Motor neuron (in vitro differentiated cells): Measurements from ENCODE around the gene GRIA1. TPM values are rescaled to one million over a fixed set of nuclear protein-coding genes. Genes with fewer than 3 reads are reported as not detected.
A peak's percentile ranks its signal among the peaks of the same experiment; 100 is the strongest.
"Not testable (repeated sequence)": the region's sequence is repeated elsewhere in the genome, so short reads cannot be mapped to it uniquely, and the experiment has no call there.

Source experiments
- ATAC-seq, 8 experiments: fragments of 200-7000 bp; cut with Tn5 transposase; replicated peaks in 6 of 8; 2 replicates each; pipeline ENCODE4 v1.8.0; 2021; ENCODE audit warnings: mild to moderate bottlenecking in 8 of 8, moderate library complexity in 8 of 8
- H3K27ac ChIP-seq, 2 donors: fragments of 250-450 bp; sonication (Bioruptor Pico); 2 replicates each; pipeline ENCODE4 v1.9.0; 2021; ENCODE audit warnings: antibody characterized with exemption in 2 of 2, mild to moderate bottlenecking in 2 of 2, moderate library complexity in 1 of 2
- H3K4me1 ChIP-seq, 2 donors: fragments of 250-450 bp; sonication (Bioruptor Pico); replicated peaks in 1 of 2; 2 replicates each; pipeline ENCODE4 v1.6.1; 2021; ENCODE audit warnings: antibody characterized with exemption in 2 of 2, mild to moderate bottlenecking in 2 of 2, moderate library complexity in 1 of 2
- H3K4me3 ChIP-seq, 5 donors: fragments of 250-450 bp; sonication (Bioruptor Pico); 2 replicates each; pipeline ENCODE4 v1.9.0; 2021; ENCODE audit warnings: antibody characterized with exemption in 5 of 5, mild to moderate bottlenecking in 5 of 5, moderate library complexity in 4 of 5
- WGBS, 10 experiments: fragments of 450-650 bp; shearing (Covaris generic); methylation state at CpG; one replicate each; pipeline ENCODE4 v1.0.0; 2022; 5-methylcytosine and 5-hydroxymethylcytosine counted together
- in situ Hi-C, 9 experiments: fragments of 400-800 bp; cut with MboI; loops; one replicate each; pipeline ENCODE4 v1.15.0; 2021; ENCODE audit warnings: low sequenced_read_pairs in 9 of 9, low pct_unique_long_range_greater_than_20kb in 2 of 9; ENCODE audit not compliant: unreplicated experiment in 9 of 9
- total RNA-seq, 8 experiments: library from RNA; unstranded; fragments of 300-600 nt; gene quantifications; 2 replicates each; pipeline versions ENCODE4 v1.2.3 to v1.2.4, GENCODE V29; 2022

Gene GRIA1
- total RNA-seq, 8 experiments from 2014 or later = 19.7 to 203 (median 54.7) TPM

DNA sequence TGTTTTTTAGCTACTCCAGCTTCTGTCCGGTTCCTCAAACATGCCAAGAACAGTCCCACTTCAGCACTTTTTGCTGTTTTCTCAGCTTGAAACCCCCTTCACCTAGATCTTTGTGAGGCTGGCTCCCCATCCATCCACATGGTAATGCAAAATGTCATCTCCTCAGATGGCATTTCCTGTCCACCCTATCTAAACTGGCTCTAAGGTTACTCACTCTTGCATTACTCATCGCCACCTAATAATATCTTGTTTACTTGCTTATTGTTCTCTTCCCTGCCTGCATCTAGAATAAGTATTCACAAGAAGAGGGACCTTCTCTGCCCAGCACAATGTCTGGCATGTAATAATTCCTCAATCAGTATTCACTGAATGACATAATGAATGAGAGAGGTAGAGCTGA, 328.2 kb downstream of the GRIA1 start:
- peaks cover 0 to 7% of the 10 kb centered on the region in 2 donors for H3K4me1 ChIP-seq
- ATAC-seq = peak in 4 of 8 experiments; percentile 46 to 73 (median 61)
- no peak overlapping the region for H3K27ac ChIP-seq
- in situ Hi-C loops = loop anchor here in 2 of 9 experiments (25.0 kb wide), 1 partner anchor 144 kb away; no protein-coding TSS in a partner anchor
- WGBS, 10 experiments = 44 to 100% (median 83%) methylated on average over 1 to 2 of the region's 2 CpGs; no CpG with 5 or more reads in 2 of the 10 experiments
- no peak overlapping the region for H3K4me3 ChIP-seq

DNA sequence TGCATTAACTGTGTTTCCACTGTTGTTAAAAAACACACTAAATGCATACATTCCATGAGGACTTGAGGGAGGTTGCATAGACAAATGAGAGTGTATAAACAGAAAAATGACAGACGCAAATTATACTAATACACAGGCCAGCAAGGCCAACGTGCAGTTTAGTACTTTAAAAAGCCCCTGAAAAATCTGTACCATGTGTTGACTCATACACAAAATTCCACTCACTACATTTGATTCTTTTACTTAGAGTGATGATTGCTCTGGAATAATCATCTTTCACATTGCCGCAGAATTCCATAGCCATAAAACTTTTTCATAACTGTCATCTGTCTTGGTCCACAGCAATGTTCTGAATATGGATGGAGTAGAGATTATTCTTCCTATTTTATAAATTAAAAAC, 332.6 kb downstream of the GRIA1 start:
- in situ Hi-C loops = loop anchor here in 2 of 9 experiments (25.0 kb wide), 1 partner anchor 139 kb away; no protein-coding TSS in a partner anchor
- H3K4me3 ChIP-seq = no peak overlapping the region
- ATAC-seq = no peak
- peaks cover 2 to 14% of the 10 kb centered on the region in 2 donors for H3K4me1 ChIP-seq
- no peak overlapping the region for H3K27ac ChIP-seq
- 0 to 90% (median 59%) methylated on average over 1 to 3 of the region's 3 CpGs; no CpG with 5 or more reads in 2 of the 10 experiments for WGBS, 10 experiments

DNA sequence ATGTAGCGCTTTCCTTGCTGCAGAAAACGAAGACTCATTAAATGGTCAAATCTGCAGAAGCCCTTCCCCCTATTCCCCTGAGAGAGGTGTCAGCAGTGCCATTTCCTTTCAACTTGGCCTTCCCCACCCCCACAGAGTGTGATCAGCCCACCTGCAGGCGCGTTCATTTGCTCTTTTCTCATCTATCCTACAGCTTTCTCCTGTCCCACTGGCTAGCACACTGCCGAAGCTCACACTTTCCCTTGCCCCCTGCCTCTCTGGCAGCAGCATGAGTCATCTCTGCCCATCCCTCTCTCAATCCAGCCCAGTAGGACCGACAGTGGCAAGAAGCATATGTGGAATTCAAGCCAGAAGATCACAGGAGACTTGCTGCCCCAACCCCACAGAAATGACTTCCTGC, 334.4 kb downstream of the GRIA1 start:
- in situ Hi-C loops = loop anchor here in 2 of 9 experiments (25.0 kb wide), 1 partner anchor 137 kb away; no protein-coding TSS in a partner anchor
- H3K4me3 ChIP-seq = no peak overlapping the region
- ATAC-seq = peak in 6 of 8 experiments; percentile 18 to 84 (median 66)
- H3K4me1 ChIP-seq = peaks cover 2 to 7% of the 10 kb centered on the region in 2 donors
- no peak overlapping the region for H3K27ac ChIP-seq
- WGBS, 10 experiments = 23 to 79% (median 36%) methylated on average over 2 to 6 of the region's 6 CpGs; no CpG with 5 or more reads in 2 of the 10 experiments

DNA sequence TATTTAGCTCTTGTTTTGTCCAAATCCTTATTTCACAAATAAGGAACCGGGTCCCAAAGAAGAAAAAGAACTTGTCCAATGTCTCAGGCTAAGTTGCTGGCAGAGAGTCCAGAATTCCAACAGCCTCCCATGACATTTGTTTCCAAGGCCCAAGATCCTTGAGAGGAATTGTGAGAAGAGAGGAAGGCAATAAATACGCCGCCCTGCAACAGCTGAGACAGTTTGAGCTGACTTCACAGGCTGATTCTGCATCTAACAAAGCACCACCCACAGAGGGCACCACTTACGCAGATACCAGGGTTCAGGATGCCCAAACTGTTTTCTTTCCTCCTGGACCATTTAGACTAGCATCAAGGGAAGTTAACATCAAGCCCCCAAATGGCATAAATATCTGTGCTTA, 336.9 kb downstream of the GRIA1 start:
- Histone ChIP-seq H3K4me1 (peaks cover 2 to 7% of the 10 kb centered on the region in 2 donors), H3K4me3 (no peak overlapping the region), H3K27ac (no peak overlapping the region)
- in situ Hi-C loops = no loop called here
- peak in 4 of 8 experiments; percentile 19 to 91 (median 39) for ATAC-seq
- 0 to 100% (median 74%) methylated on average over 1 to 4 of the region's 4 CpGs; no CpG with 5 or more reads in 1 of the 10 experiments for WGBS, 10 experiments

DNA sequence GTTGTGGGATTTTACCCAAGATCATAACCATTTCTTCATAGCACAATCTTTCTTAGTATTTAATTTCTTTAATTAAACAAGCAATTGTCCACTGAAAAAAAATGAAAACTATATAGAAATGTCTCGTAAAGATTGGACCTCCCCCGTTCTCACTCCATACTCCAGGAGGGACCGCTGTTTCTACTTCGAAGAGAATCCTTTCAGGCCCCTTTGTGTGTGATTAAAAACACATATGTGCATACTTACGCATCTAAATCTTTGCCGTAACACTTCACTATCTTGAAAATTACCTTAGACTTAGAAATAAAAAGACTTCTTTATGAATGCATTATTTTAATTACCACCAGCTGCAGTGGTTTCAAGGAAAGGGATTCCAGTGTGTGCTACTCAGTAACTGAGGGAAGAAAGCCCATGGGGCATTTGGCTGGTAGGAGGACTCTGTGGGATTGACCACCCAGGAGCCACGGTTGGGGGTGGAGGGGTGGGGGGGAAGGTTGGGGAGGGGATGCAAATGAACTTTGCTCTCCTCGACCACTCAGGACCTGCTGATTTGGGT, 339.1 kb downstream of the GRIA1 start:
- Histone ChIP-seq H3K4me3 (no peak overlapping the region), H3K27ac (no peak overlapping the region), H3K4me1 (peaks cover 2 to 6% of the 10 kb centered on the region in 2 donors)
- peak in 1 of 8 experiments; percentile 85 for ATAC-seq
- 7 to 90% (median 69%) methylated on average over 1 to 7 of the region's 8 CpGs for WGBS, 10 experiments
- in situ Hi-C loops = no loop called here

DNA sequence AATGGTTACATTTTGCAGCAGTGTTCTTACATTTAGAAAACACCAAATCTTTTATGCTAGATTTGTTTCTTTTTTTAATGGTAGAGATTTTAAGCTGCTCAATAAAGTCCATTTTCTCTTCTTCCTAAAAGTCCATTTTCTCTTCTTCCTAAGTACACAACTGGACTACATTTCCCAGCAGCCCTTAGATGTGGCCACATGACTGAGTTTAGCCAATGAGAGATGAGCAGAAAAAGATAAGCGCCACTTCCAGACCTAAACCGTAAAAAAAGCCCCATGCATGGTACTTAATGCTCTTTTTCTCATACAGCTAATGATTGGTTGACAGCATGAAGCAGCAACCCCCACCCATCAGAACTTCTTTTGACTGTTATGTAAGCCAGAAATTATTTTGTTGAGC, 341.5 kb downstream of the GRIA1 start:
- Histone ChIP-seq H3K27ac (no peak overlapping the region), H3K4me1 (no peaks in the 10 kb centered on the region), H3K4me3 (no peak overlapping the region)
- peak in 2 of 8 experiments; percentile 26 to 56 for ATAC-seq
- 0 to 100% (median 60%) methylated on average over 1 to 2 of the region's 2 CpGs; no CpG with 5 or more reads in 1 of the 10 experiments for WGBS, 10 experiments
- in situ Hi-C loops = no loop called here

DNA sequence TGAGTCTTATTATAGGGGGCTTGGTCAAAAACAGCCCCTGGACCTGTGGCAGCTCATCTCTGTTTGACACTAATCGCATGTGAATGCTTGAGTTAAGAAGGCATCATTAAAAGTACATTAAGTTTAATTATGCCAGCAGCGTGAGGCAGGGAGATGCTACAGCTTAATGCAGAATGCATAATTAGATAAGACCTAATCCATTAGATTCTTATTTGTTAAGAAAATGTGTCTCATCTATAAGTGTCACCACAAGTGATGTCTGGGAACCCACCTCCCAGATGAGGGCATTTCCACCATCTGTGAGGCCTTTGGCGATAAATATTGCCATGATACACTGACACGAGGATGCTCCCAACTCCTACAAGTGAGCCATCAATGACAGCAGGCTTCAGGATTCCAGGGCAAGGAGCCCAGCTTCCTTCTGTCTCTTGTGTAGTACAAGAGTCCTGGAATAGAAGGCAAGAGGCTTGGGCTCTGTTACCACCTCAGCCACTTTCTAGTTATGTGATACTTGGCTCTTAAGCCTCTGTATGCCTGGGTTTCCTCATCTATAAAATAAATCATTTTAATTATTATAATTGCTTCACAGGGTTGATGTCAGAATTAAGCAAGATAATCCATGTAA, 345.5 kb downstream of the GRIA1 start:
- peak in 5 of 8 experiments; percentile 41 to 57 (median 41) for ATAC-seq
- no peak overlapping the region for H3K27ac ChIP-seq
- 0 to 100% (median 82%) methylated on average over 1 to 4 of the region's 4 CpGs; no CpG with 5 or more reads in 2 of the 10 experiments for WGBS, 10 experiments
- in situ Hi-C loops = no loop called here
- H3K4me3 ChIP-seq = no peak overlapping the region
- H3K4me1 ChIP-seq = no peaks in the 10 kb centered on the region

DNA sequence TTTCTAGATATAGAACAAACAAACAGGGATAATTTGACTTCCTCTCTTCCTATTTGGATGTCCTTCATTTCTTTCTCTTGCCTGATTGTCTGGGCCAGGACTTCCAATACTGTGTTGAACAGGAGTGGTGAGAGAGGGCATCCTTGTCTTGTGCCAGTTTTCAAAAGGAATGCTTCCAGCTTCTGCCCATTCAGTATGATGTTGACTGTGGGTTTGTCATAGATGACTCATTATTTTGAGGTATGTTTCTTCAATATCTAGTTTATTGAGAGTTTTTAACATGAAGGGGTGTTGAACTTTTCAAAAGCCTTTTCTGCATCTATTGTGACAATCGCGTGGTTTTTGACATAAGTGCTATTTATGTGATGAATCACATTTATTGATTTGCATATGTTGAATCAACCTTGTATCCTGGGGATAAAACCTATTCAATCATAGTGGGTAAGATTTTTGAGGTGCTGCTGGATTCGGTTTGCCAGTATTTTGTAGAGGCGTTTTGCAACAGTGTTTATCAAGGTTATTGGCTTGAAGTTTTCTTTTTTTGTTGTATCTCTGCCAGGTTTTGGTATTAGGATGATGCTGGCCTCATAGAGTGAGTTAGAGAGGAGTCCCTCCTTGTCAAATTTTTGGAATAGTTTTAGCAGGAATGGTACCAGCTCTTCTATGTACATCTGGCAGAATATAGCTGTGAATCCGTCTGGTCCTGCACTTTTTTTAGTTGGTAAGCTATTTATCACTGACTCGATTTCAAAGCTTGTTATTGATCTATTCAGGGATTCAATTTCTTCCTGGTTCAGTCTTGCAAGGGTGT, 359.0 kb downstream of the GRIA1 start:
- H3K4me1 ChIP-seq, H3K4me3 ChIP-seq, in situ Hi-C loops, ATAC-seq, H3K27ac ChIP-seq: not testable (repeated sequence)
- WGBS, 10 experiments = 37 to 88% (median 75%) methylated on average over 1 to 6 of the region's 6 CpGs

DNA sequence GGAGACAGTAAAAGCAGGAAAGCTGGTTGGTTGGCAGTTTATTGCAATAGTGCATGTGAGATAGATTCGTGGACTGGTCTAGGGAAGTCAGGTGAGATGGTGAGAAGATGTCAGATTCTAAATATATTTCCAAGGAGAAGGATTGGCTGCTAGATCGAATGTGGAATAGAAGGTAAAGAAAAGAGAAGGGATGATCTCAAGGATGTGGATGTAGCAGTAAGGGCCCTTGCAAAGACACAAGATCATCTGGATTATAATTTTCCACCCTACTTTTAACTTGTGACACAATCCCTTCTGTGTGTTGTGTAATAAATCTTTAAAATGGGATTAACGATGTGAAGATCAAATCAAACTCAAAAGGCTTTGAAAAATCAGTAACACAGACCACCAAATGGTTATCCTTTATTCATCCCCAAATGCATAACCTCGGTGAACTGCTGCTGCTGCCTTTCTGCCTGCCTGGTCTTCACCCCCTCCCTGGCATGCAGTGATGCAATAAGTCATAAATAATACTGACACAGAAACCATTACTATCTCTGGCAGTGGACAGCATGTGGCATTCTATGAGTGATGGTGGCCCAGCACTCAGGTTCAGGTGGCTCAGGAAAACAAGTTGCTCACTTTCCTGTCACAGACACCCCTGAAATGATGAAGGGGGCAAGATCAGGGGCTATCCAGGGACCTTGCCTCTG, 369.9 kb downstream of the GRIA1 start:
- ATAC-seq = peak in 5 of 8 experiments; percentile 96 to 99 (median 98)

DNA sequence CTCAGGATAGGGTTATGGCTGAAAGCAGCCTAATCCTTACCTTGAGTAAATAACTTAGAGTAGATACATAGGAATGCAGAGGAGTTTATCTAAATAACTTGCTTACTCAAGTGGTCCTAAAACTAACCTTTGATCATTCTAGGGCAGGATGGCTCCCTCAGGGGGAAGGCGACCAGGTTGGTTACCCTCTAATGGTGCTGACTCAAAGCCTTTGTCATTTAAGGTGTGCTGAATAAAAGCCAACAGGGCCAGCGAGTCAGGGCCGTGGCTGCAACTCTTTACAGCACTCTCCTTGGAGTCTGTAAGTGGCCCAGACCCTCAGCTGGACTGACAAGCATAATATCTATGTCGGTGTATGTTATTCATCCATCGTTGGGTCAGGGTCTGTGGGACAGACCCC, 372.4 kb downstream of the GRIA1 start:
- H3K4me1 ChIP-seq = peaks cover 9 to 51% of the 10 kb centered on the region in 2 donors
- WGBS, 10 experiments = 17 to 100% (median 61%) methylated on average over 1 to 5 of the region's 5 CpGs; no CpG with 5 or more reads in 1 of the 10 experiments
- H3K4me3 ChIP-seq, in situ Hi-C loops, ATAC-seq, H3K27ac ChIP-seq: not testable (repeated sequence)

More for the DNA sequence above, 369.9 kb downstream of the GRIA1 start:
- H3K4me3 ChIP-seq = no peak overlapping the region
- peak overlapping the region; percentile 9 to 37 for H3K27ac ChIP-seq
- in situ Hi-C loops = no loop called here
- 0 to 100% (median 47%) methylated on average over 1 to 4 of the region's 4 CpGs for WGBS, 10 experiments
- peaks cover 9 to 40% of the 10 kb centered on the region in 2 donors for H3K4me1 ChIP-seq
